ENCODE measurements around the gene UBAP1L.

The UBAP1L gene

GRCh38 chr15:65060641-65061397 is 54.2 kb downstream of the UBAP1L start:
- no peak overlapping the region for H3K4me3 ChIP-seq (ENCODE audit: low read length)
- no peak for DNase-seq (ENCODE audit: low read depth)
- TF ChIP-seq CTCF (conservative IDR thresholded peaks at IDR 0.05; ENCODE audit: low read depth, low read length) = no peak

GRCh38 chr15:65059931-65060596 is 54.9 kb downstream of the UBAP1L start:
- no peak for TF ChIP-seq CTCF (conservative IDR thresholded peaks at IDR 0.05; ENCODE audit: low read depth, low read length)
- no peak for DNase-seq (ENCODE audit: low read depth)
- H3K4me3 ChIP-seq (ENCODE audit: low read length) = no peak overlapping the region

GRCh38 chr15:65059369-65059750 is 55.6 kb downstream of the UBAP1L start:
- no peak for TF ChIP-seq CTCF (conservative IDR thresholded peaks at IDR 0.05; ENCODE audit: low read depth, low read length)
- no peak overlapping the region for H3K4me3 ChIP-seq (ENCODE audit: low read length)
- DNase-seq (ENCODE audit: low read depth) = no peak

GRCh38 chr15:65058394-65059368 is 56.3 kb downstream of the UBAP1L start:
- H3K4me3 ChIP-seq (ENCODE audit: low read length) = no peak overlapping the region
- no peak for TF ChIP-seq CTCF (conservative IDR thresholded peaks at IDR 0.05; ENCODE audit: low read depth, low read length)
- DNase-seq (ENCODE audit: low read depth) = no peak

- TF ChIP-seq CTCF (conservative IDR thresholded peaks at IDR 0.05; ENCODE audit: low read depth, low read length) = no peak
- H3K4me3 ChIP-seq (ENCODE audit: low read length) = no peak overlapping the region
- no peak for DNase-seq (ENCODE audit: low read depth)
Observed at GRCh38 chr15:65057549-65057940, 57.5 kb downstream of the UBAP1L start.

GRCh38 chr15:65056868-65057548 is 58.0 kb downstream of the UBAP1L start:
- TF ChIP-seq CTCF (conservative IDR thresholded peaks at IDR 0.05; ENCODE audit: low read depth, low read length) = no peak
- no peak for DNase-seq (ENCODE audit: low read depth)

More at GRCh38 chr15:65056868-65057548, 58.0 kb downstream of the UBAP1L start:
- H3K4me3 ChIP-seq (ENCODE audit: low read length) = no peak overlapping the region

Measured in retinal pigment epithelial cell (primary cell).